Prostate gland (tissue), 2 donors: ENCODE results near the gene RNF44. TPM values are rescaled to one million over a fixed set of nuclear protein-coding genes. Genes with fewer than 3 reads are reported as not detected.

ENCODE experiments used
- DNase-seq: peaks from one replicate; pipeline ENCODE4 v3.0.0-alpha.2; 2019; ENCODE audit warnings: low spot score
- H3K27ac ChIP-seq, 2 donors: fragments of 200-600 bp; sonication (generic); 2 replicates each; pipeline ENCODE4 v1.5.1; 2017 to 2019
- H3K27me3 ChIP-seq: fragments of 200-600 bp; sonication (generic); replicated peaks from 2 replicates; pipeline ENCODE4 v1.5.1; 2019; ENCODE audit not compliant: insufficient read depth
- H3K36me3 ChIP-seq, 2 donors: fragments of 200-600 bp; sonication (generic); 1 replicate in 1 of 2; 2 replicates in 1 of 2; pipeline versions ENCODE4 v1.5.1 to v1.8.1; 2017 to 2019
- H3K4me1 ChIP-seq: fragments of 200-600 bp; sonication (generic); replicated peaks from 2 replicates; pipeline ENCODE4 v1.5.1; 2019
- H3K4me3 ChIP-seq, 2 donors: fragments of 200-600 bp; sonication (generic); 2 replicates each; pipeline ENCODE4 v1.5.1; 2017 to 2019
- H3K9me3 ChIP-seq: fragments of 200-600 bp; sonication (generic); 2 replicates; pipeline ENCODE4 v1.5.1; 2017
- POLR2A ChIP-seq: fragments of 450-650 bp; IDR thresholded peaks from one replicate; pipeline ENCODE4 v1.6.1; 2016; ENCODE audit warnings: antibody characterized with exemption, mild to moderate bottlenecking
- POLR2AphosphoS5 ChIP-seq: sonication (generic); formaldehyde crosslinking; IDR thresholded peaks from one replicate; pipeline ENCODE4 v1.6.1; 2017; ENCODE audit warnings: antibody characterized with exemption
- WGBS: methylation state at CpG from one replicate; pipeline ENCODE4 v1.1.5; 2018; 5-methylcytosine and 5-hydroxymethylcytosine counted together
- intact Hi-C: fragments of 100-400 bp; cut with DNase I; formaldehyde crosslinking; loops from one replicate; pipeline ENCODE4 v1.14.2; 2022
- total RNA-seq, 2 donors: library from RNA; depleted of rRNA; stranded (reverse); fragments of >200 nt; gene quantifications; one replicate each; pipeline ENCODE4 v1.1.0, GENCODE V29; 2016
- TF ChIP-seq, protein P1 (sequence below), 4 experiments: fragments of 200-600 bp in 2 of 4; fragments of 450-650 bp in 2 of 4; sonication (generic) in 2 of 4; IDR thresholded peaks; 1 replicate in 3 of 4; 2 replicates in 1 of 4; pipeline ENCODE4 v1.5.1; 2016 to 2019; ENCODE audit warnings: antibody characterized with exemption in 4 of 4, mild to moderate bottlenecking in 2 of 4, moderate library complexity in 2 of 4

RNF44 gene
- total RNA-seq, 2 donors from 2014 or later: 26.4 to 43.3 TPM

DNA sequence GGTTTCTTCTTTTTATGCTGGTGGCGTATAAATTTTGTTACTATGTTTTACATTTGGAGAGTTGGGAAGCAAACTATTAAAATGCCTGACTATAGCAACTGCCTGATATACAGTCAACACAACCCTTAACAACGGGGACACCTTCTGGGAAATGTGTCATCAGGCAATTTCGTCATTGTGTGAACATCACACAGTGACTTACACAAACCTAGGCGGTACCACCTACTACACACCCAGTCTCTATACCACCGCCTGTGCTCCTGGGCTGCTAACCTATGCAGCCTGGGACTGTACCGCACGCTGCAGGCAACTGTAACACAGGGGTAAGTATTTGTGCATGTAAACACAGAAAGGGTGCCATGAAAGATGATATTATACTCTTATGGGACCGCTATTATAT lies 10.6 kb upstream of the RNF44 start:
- no peaks in the 10 kb centered on the region for H3K27me3 ChIP-seq
- DNase-seq: no peak
- TF ChIP-seq POLR2AphosphoS5: no peak
- TF ChIP-seq, protein P1, sequence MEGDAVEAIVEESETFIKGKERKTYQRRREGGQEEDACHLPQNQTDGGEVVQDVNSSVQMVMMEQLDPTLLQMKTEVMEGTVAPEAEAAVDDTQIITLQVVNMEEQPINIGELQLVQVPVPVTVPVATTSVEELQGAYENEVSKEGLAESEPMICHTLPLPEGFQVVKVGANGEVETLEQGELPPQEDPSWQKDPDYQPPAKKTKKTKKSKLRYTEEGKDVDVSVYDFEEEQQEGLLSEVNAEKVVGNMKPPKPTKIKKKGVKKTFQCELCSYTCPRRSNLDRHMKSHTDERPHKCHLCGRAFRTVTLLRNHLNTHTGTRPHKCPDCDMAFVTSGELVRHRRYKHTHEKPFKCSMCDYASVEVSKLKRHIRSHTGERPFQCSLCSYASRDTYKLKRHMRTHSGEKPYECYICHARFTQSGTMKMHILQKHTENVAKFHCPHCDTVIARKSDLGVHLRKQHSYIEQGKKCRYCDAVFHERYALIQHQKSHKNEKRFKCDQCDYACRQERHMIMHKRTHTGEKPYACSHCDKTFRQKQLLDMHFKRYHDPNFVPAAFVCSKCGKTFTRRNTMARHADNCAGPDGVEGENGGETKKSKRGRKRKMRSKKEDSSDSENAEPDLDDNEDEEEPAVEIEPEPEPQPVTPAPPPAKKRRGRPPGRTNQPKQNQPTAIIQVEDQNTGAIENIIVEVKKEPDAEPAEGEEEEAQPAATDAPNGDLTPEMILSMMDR (IDR thresholded peaks at IDR 0.05): no peak
- TF ChIP-seq POLR2A: no peak
- no peak overlapping the region for H3K4me3 ChIP-seq
- no peaks in the 10 kb centered on the region for H3K9me3 ChIP-seq
- WGBS: 71% methylated on average over 8 of the region's 8 CpGs
- intact Hi-C loops: no loop called here
- H3K36me3 ChIP-seq: no peaks in the 10 kb centered on the region
- no peak overlapping the region for H3K27ac ChIP-seq
- no peaks in the 10 kb centered on the region for H3K4me1 ChIP-seq

DNA sequence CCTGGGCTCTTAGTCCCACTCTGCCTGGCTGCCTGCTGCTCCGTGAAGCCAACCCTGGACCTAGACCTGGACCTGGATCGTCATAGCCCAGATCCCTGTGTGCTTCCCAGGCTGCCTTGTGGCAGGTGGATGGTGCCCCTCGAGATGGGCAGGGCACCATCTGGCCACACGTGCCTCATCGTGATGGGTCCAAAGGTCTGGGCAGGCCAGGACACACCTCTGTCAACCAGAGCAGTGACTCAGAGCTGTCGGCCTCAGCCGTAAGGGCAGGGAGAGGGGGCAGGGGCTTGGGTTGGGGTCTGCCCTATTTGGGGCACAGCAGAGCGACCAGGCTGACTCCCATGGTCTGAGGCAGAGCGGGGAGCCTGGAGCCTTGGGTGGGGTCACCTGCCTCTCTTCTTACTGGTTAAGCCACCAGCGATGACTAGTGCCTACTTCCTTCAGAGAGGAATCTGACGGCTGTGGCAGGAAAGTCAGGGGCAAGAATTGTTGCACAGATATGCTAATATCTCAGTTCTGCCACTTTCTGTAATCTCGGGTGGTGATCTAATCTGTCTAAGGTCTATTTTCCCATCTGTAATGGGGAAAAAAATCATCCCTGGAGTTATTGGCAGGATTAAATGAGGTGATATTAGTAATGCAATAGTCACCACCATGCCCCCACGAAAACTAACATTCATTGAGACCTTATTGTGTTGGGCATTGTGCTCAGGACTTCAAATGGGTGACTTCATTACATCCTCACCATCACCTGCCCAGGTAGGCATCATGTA lies 8.7 kb upstream of the RNF44 start:
- no peaks in the 10 kb centered on the region for H3K4me1 ChIP-seq
- TF ChIP-seq POLR2A: no peak
- TF ChIP-seq, protein P1 (IDR thresholded peaks at IDR 0.05): no peak
- TF ChIP-seq POLR2AphosphoS5: no peak
- WGBS: 81% methylated on average over 13 of the region's 13 CpGs

DNA sequence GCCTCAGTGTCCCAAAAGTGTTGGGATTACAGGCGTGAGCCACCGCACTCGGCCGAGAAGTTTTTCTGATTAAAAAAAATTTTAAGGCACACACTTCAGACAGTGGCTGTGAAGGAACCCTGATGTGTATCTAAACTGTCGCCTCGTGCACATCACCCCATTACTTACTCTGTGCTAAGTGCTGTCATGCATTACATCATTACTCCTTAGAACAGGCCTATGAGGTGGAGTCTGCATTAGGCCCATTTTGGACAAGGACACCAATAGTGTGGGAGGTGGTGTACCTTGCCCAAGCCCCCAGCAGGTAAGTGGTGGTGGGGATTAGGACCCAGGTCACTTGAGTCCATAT lies 8.2 kb upstream of the RNF44 start:
- Histone ChIP-seq H3K4me1 (no peaks in the 10 kb centered on the region), H3K4me3 (no peak overlapping the region), H3K27ac (no peak overlapping the region), H3K27me3 (no peaks in the 10 kb centered on the region), H3K36me3 (no peaks in the 10 kb centered on the region), H3K9me3 (no peaks in the 10 kb centered on the region)
- DNase-seq: no peak
- TF ChIP-seq POLR2A (no peak), POLR2AphosphoS5 (no peak)
- TF ChIP-seq, protein P1 (IDR thresholded peaks at IDR 0.05): no peak
- intact Hi-C loops: no loop called here
- WGBS: 98% methylated on average over 6 of the region's 6 CpGs

More for the DNA sequence above, 8.7 kb upstream of the RNF44 start:
- Histone ChIP-seq H3K4me3 (no peak overlapping the region), H3K27me3 (no peaks in the 10 kb centered on the region), H3K9me3 (no peaks in the 10 kb centered on the region), H3K36me3 (no peaks in the 10 kb centered on the region), H3K27ac (no peak overlapping the region)
- intact Hi-C loops: no loop called here
- DNase-seq: no peak

DNA sequence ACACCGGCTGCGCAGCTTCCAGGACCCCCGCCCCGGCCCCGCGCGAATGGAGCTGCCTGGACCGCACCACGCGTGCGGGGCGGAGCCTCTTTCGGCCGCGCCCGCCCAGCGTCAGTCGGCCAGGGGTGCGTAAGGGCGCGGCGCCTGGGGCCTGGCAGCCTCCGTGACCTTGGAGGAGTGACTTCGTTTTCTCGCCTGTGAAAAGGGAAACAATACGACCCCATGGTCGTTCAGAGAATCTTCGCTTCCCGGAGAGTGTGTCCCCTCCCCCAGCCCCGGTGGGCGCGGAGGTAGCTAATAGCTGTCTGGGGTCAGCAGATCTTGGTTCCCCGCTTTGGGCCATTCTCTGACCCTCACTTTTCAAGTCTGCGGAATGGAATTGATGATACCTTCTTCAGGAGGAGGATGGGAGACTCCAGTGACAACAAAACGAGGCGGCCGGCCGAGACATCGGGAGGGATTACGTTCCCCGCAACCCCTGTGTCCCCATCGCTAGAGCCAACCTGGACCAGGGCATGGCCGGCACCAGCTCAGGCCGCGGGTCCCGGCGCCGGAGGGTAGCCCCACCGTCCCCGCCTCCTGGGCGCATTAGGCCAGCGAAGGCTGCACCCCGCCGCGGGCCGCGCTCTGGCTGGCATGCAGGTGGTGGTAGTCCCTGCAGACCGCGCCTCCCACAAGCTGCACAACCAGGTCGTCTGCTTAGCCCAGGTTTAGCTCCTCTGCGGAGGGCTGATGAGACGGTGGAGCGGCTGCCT lies 6.4 kb upstream of the RNF44 start:
- Histone ChIP-seq H3K27ac (peak overlapping the region; percentile 74 to 87), H3K4me1 (no peaks in the 10 kb centered on the region), H3K27me3 (no peaks in the 10 kb centered on the region), H3K36me3 (no peaks in the 10 kb centered on the region), H3K4me3 (peak overlapping the region; percentile 45 to 52), H3K9me3 (no peaks in the 10 kb centered on the region)
- DNase-seq: peak; percentile 55
- intact Hi-C loops: no loop called here
- under 1% methylated on average over 48 of the region's 63 CpGs for WGBS
- peak; percentile 25 for TF ChIP-seq POLR2AphosphoS5
- TF ChIP-seq POLR2A: peak; percentile 79
- TF ChIP-seq, protein P1 (IDR thresholded peaks at IDR 0.05): no peak
